Panc1 (cell line): Measurements from ENCODE around the gene GARRE1. TPM values are rescaled to one million over a fixed set of nuclear protein-coding genes. Genes with fewer than 3 reads are reported as not detected.

Source experiments
- ATAC-seq: fragments of 200-7000 bp; cut with Tn5 transposase; 2 replicates; pipeline ENCODE4 v1.9.1; 2020; ENCODE audit warnings: mild to moderate bottlenecking, moderate library complexity
- BruUV-seq: library from RNA; stranded (reverse); fragments of 400-500 nt; replicated peaks from 2 replicates; lab custom pipeline; 2021; lab: Mats Ljungman, UMichigan
- CTCF ChIA-PET: fragments of 300-600 bp; sonication (Branson Sonifier 250); formaldehyde crosslinking; loops from one replicate; lab custom pipeline; 2022; ENCODE audit warnings: antibody characterized with exemption; lab: Charles Lee
- POLR2A ChIA-PET: fragments of 300-600 bp; sonication (Branson Sonifier 250); formaldehyde crosslinking; loops from one replicate; lab custom pipeline; 2022; ENCODE audit warnings: antibody characterized with exemption; lab: Charles Lee
- DNase-seq: peaks from one replicate; pipeline ENCODE4 v3.0.0-alpha.2; 2010; ENCODE audit warnings: low read depth, low spot score
- H3K27ac ChIP-seq: 2 replicates; pipeline ENCODE4 v1.5.1; 2011; ENCODE audit warnings: mild to moderate bottlenecking, low read length, inconsistent platforms
- H3K27me3 ChIP-seq: fragments of 200-500 bp; sonication (Bioruptor generic); 2 replicates; pipeline ENCODE4 v1.6.0; 2014; ENCODE audit warnings: low read length, inconsistent platforms; ENCODE audit not compliant: control insufficient read depth, insufficient read depth
- H3K36me3 ChIP-seq: fragments of 200-500 bp; sonication (Bioruptor generic); 2 replicates; pipeline ENCODE4 v1.5.1; 2014; ENCODE audit warnings: inconsistent platforms, mild to moderate bottlenecking, low read length, moderate library complexity; ENCODE audit not compliant: control insufficient read depth, insufficient read depth
- H3K4me1 ChIP-seq: 2 replicates; pipeline ENCODE4 v1.5.1; 2011; ENCODE audit warnings: inconsistent platforms, mild to moderate bottlenecking, low read length, moderate library complexity; ENCODE audit not compliant: control insufficient read depth, insufficient read depth
- H3K4me3 ChIP-seq, 2 experiments: 2 replicates each; pipeline ENCODE4 v1.5.1; 2011 to 2012; ENCODE audit warnings: low read depth in 2 of 2, low read length in 2 of 2, mild to moderate bottlenecking in 2 of 2, inconsistent platforms in 1 of 2, moderate library complexity in 1 of 2
- H3K9me3 ChIP-seq: fragments of 200-500 bp; sonication (Bioruptor generic); 2 replicates; pipeline ENCODE4 v1.5.1; 2014; ENCODE audit warnings: low read depth, mild to moderate bottlenecking, inconsistent platforms, low read length, moderate library complexity; ENCODE audit not compliant: control insufficient read depth, insufficient read depth
- POLR2AphosphoS5 ChIP-seq: IDR thresholded peaks from 2 replicates; pipeline ENCODE4 v1.6.1; 2012; ENCODE audit warnings: mild to moderate bottlenecking, low read depth, low read length, moderate library complexity
- SIN3A ChIP-seq: IDR thresholded peaks from 2 replicates; pipeline ENCODE4 v1.6.1; 2012; ENCODE audit warnings: low read depth, mild to moderate bottlenecking, low read length, moderate library complexity, borderline replicate concordance; ENCODE audit not compliant: insufficient read depth
- TCF7L2 ChIP-seq: IDR thresholded peaks from 2 replicates; pipeline ENCODE4 v1.6.1; 2011; ENCODE audit warnings: mild to moderate bottlenecking, low read depth, low read length, inconsistent platforms
- in situ Hi-C: cut with HindIII; loops from 2 replicates; pipeline ENCODE4 v1.10.0; 2016; ENCODE audit warnings: low sequenced_read_pairs, low pct_unique_long_range_greater_than_20kb
- intact Hi-C: fragments of 100-400 bp; cut with micrococcal nuclease; formaldehyde crosslinking; loops from one replicate; pipeline ENCODE4 v1.10.0; 2022; ENCODE audit not compliant: unreplicated experiment
- total RNA-seq: library from RNA; stranded (reverse); gene quantifications from one replicate; pipeline ENCODE4 v1.2.1, GENCODE V29; 2021; ENCODE audit not compliant: unreplicated experiment
- TF ChIP-seq, protein P1 (sequence below): fragments of 450-650 bp; IDR thresholded peaks from 2 replicates; pipeline ENCODE4 v1.5.1; 2017; ENCODE audit warnings: mild to moderate bottlenecking
- TF ChIP-seq, protein P2 (sequence below), 2 experiments: IDR thresholded peaks; 2 replicates each; pipeline ENCODE4 v1.6.1; 2011 to 2012; ENCODE audit warnings: low read depth in 2 of 2, control low read depth in 1 of 2, low read length in 1 of 2, mild to moderate bottlenecking in 1 of 2, moderate library complexity in 1 of 2; ENCODE audit not compliant: insufficient read depth in 1 of 2

The GARRE1 gene
- total RNA-seq, 1 experiment from 2014 or later: 19.7 TPM

DNA sequence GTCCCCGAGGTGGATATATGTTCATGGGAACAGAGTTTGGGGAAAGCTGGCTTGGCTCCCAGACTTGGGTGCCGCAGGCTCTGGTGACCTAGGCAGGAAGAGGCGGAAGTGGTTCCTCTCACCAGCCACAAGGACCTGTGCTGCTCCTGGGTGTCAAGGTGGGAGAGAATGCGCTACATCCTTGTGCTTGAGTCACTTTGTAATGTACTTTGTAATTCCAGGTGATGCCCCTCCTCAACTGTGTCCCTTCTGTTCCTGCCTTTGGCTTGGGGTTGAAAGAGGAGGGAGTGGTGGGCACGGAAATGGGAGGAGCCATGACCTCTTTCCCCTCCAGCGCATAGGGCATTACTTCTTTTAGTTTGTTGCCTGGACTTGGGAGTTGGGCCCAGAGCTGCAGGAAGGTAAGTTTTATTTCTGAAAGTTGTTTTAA lies 10.9 kb downstream of the GARRE1 start:
- H3K4me1 ChIP-seq: peaks cover 33% of the 10 kb centered on the region
- ATAC-seq: peak; percentile 56
- POLR2A ChIA-PET: no interaction called here

DNA sequence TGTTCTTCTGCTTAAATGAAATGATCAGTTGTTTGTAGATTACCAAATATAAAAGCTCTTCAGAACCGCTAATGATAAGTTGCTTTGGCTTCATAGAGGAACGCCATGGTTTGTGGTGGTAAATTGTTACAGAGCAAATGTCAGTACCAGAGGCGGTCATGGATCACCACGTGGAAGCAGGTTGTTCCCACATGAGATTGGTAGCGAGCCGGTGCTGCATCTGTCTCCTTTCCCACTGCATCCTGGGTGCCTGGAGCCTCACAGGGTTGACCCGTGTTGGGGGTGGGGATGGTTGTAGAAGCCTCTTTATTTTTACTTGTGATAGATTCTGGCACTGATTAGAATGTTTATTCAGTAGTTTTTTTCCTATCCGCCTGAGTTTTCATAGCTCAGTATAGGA lies 14.7 kb downstream of the GARRE1 start:
- ATAC-seq (no peak), DNase-seq (no peak)
- CTCF ChIA-PET: interaction anchor here (0.6 to 1.0 kb wide), 2 partner anchors 35 to 79 kb away, joined by 3 to 12 read pairs; no protein-coding TSS in a partner anchor
- H3K27me3 ChIP-seq: no peaks in the 10 kb centered on the region
- TF ChIP-seq POLR2AphosphoS5 (no peak), SIN3A (no peak), TCF7L2 (no peak)
- TF ChIP-seq, protein P1, sequence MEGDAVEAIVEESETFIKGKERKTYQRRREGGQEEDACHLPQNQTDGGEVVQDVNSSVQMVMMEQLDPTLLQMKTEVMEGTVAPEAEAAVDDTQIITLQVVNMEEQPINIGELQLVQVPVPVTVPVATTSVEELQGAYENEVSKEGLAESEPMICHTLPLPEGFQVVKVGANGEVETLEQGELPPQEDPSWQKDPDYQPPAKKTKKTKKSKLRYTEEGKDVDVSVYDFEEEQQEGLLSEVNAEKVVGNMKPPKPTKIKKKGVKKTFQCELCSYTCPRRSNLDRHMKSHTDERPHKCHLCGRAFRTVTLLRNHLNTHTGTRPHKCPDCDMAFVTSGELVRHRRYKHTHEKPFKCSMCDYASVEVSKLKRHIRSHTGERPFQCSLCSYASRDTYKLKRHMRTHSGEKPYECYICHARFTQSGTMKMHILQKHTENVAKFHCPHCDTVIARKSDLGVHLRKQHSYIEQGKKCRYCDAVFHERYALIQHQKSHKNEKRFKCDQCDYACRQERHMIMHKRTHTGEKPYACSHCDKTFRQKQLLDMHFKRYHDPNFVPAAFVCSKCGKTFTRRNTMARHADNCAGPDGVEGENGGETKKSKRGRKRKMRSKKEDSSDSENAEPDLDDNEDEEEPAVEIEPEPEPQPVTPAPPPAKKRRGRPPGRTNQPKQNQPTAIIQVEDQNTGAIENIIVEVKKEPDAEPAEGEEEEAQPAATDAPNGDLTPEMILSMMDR: no peak
- TF ChIP-seq, protein P2, sequence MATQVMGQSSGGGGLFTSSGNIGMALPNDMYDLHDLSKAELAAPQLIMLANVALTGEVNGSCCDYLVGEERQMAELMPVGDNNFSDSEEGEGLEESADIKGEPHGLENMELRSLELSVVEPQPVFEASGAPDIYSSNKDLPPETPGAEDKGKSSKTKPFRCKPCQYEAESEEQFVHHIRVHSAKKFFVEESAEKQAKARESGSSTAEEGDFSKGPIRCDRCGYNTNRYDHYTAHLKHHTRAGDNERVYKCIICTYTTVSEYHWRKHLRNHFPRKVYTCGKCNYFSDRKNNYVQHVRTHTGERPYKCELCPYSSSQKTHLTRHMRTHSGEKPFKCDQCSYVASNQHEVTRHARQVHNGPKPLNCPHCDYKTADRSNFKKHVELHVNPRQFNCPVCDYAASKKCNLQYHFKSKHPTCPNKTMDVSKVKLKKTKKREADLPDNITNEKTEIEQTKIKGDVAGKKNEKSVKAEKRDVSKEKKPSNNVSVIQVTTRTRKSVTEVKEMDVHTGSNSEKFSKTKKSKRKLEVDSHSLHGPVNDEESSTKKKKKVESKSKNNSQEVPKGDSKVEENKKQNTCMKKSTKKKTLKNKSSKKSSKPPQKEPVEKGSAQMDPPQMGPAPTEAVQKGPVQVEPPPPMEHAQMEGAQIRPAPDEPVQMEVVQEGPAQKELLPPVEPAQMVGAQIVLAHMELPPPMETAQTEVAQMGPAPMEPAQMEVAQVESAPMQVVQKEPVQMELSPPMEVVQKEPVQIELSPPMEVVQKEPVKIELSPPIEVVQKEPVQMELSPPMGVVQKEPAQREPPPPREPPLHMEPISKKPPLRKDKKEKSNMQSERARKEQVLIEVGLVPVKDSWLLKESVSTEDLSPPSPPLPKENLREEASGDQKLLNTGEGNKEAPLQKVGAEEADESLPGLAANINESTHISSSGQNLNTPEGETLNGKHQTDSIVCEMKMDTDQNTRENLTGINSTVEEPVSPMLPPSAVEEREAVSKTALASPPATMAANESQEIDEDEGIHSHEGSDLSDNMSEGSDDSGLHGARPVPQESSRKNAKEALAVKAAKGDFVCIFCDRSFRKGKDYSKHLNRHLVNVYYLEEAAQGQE (IDR thresholded peaks at IDR 0.05; ENCODE audit: insufficient read depth in 1 of 2, low read depth in 2 of 2, low read length in 1 of 2): no peak
- POLR2A ChIA-PET: interaction anchor here (0.6 kb wide), 1 partner anchor 21 kb away, joined by 7 read pairs; no protein-coding TSS in a partner anchor
- H3K4me1 ChIP-seq: peaks cover 27% of the 10 kb centered on the region
- no peaks in the 10 kb centered on the region for H3K9me3 ChIP-seq
- intact Hi-C loops (no loop called here), in situ Hi-C loops (no loop called here)
- H3K36me3 ChIP-seq: no peaks in the 10 kb centered on the region
- H3K4me3 ChIP-seq: no peak overlapping the region
- no peak overlapping the region; the same call in 1 of the 2 replicates for H3K27ac ChIP-seq
- no TSS peak for BruUV-seq

More for the DNA sequence above, 10.9 kb downstream of the GARRE1 start:
- H3K4me3 ChIP-seq: peak overlapping the region in 1 of 2 experiments; percentile 29; a peak in 2 of 4 replicates
- BruUV-seq: no TSS peak
- no peak for TF ChIP-seq POLR2AphosphoS5
- TF ChIP-seq, protein P2 (IDR thresholded peaks at IDR 0.05; ENCODE audit: insufficient read depth in 1 of 2, low read depth in 2 of 2, low read length in 1 of 2): no peak
- no peak for TF ChIP-seq TCF7L2
- no peak for TF ChIP-seq SIN3A
- TF ChIP-seq, protein P1: no peak
- in situ Hi-C loops: no loop called here
- H3K27ac ChIP-seq: peak overlapping the region; percentile 51
- intact Hi-C loops: no loop called here
- CTCF ChIA-PET: interaction anchor here (0.5 kb wide), 1 partner anchor 19 kb away, joined by 8 read pairs; no protein-coding TSS in a partner anchor
- no peaks in the 10 kb centered on the region for H3K9me3 ChIP-seq
- DNase-seq: no peak
- H3K36me3 ChIP-seq: no peaks in the 10 kb centered on the region
- H3K27me3 ChIP-seq: no peaks in the 10 kb centered on the region
